Uterus (tissue), 4 donors: ENCODE measurements around the gene SH2B3. TPM values are rescaled to one million over a fixed set of nuclear protein-coding genes. Genes with fewer than 3 reads are reported as not detected.
"Not testable (repeated sequence)": the region's sequence is repeated elsewhere in the genome, so short reads cannot be mapped to it uniquely, and the experiment has no call there.

Source experiments
- DNase-seq, 2 donors: peaks; one replicate each; pipeline ENCODE4 v3.0.0-alpha.2; 2019 to 2020
- H3K27ac ChIP-seq, 2 donors: fragments of 200-600 bp; sonication (generic); 1 replicate in 1 of 2; 2 replicates in 1 of 2; pipeline ENCODE4 v1.5.1; 2016 to 2018
- H3K27me3 ChIP-seq, 2 donors: fragments of 200-600 bp; sonication (generic); one replicate each; pipeline ENCODE4 v1.5.1; 2018 to 2019; ENCODE audit warnings: control low read depth in 1 of 2
- H3K36me3 ChIP-seq, 2 donors: fragments of 200-600 bp; sonication (generic); one replicate each; pipeline ENCODE4 v1.5.1; 2019; ENCODE audit warnings: control low read depth in 1 of 2
- H3K4me1 ChIP-seq, 2 donors: fragments of 200-600 bp; sonication (generic); one replicate each; pipeline ENCODE4 v1.5.1; 2018 to 2019; ENCODE audit warnings: control low read depth in 1 of 2
- H3K4me3 ChIP-seq, 2 donors: fragments of 200-600 bp; sonication (generic); 1 replicate in 1 of 2; 2 replicates in 1 of 2; pipeline ENCODE4 v1.5.1; 2018 to 2019; ENCODE audit warnings: mild to moderate bottlenecking in 1 of 2
- H3K9me3 ChIP-seq, 2 donors: fragments of 200-600 bp; sonication (generic); one replicate each; pipeline ENCODE4 v1.5.1; 2019; ENCODE audit warnings: control low read depth in 1 of 2
- CTCF ChIP-seq, 4 experiments: fragments of 200-600 bp in 2 of 4; fragments of 450-650 bp in 2 of 4; sonication (generic) in 2 of 4; IDR thresholded peaks; one replicate each; pipeline ENCODE4 v1.5.1; 2016 to 2019; ENCODE audit warnings: antibody characterized with exemption in 4 of 4, mild to moderate bottlenecking in 2 of 4, moderate library complexity in 1 of 4
- POLR2A ChIP-seq, 2 donors: fragments of 450-650 bp; IDR thresholded peaks; one replicate each; pipeline ENCODE4 v1.6.1; 2016; ENCODE audit warnings: antibody characterized with exemption in 2 of 2, mild to moderate bottlenecking in 1 of 2, moderate library complexity in 1 of 2
- intact Hi-C: fragments of 100-400 bp; cut with DNase I; formaldehyde crosslinking; loops from one replicate; pipeline ENCODE4 v1.15.1; 2023; ENCODE audit warnings: low total_unique reads
- total RNA-seq, 4 donors: library from RNA; depleted of rRNA in 3 of 4; stranded (reverse); fragments of >200 nt in 3 of 4; gene quantifications; one replicate each; pipeline versions ENCODE4 v1.1.0 to v1.2.4, GENCODE V29; 2014 to 2023
- donor health status: DM: yes; HTN: yes; CAD: no.

Gene SH2B3
- total RNA-seq, 4 donors from 2014 or later: 11.8 to 31.3 (median 21.8) TPM

GRCh38 chr12:111458546-111459172 lies 52.9 kb downstream of the SH2B3 start:
- TF ChIP-seq CTCF (IDR thresholded peaks at IDR 0.05): no peak
- no peak for TF ChIP-seq POLR2A (IDR thresholded peaks at IDR 0.05)
- DNase-seq: no peak
- Histone ChIP-seq H3K27ac (no peak overlapping the region), H3K9me3 (no peaks in the 10 kb centered on the region), H3K4me3 (no peak overlapping the region), H3K36me3 (peaks cover 0 to 2% of the 10 kb centered on the region in 2 donors), H3K4me1 (no peaks in the 10 kb centered on the region), H3K27me3 (no peaks in the 10 kb centered on the region)
- intact Hi-C loops: no loop called here

GRCh38 chr12:111460111-111460510 lies 54.4 kb downstream of the SH2B3 start:
- H3K27ac ChIP-seq, intact Hi-C loops, DNase-seq, H3K4me1 ChIP-seq, H3K4me3 ChIP-seq, H3K36me3 ChIP-seq, H3K27me3 ChIP-seq, H3K9me3 ChIP-seq: not testable (repeated sequence)

- Histone ChIP-seq H3K27ac (no peak overlapping the region), H3K9me3 (no peaks in the 10 kb centered on the region), H3K4me3 (no peak overlapping the region), H3K27me3 (no peaks in the 10 kb centered on the region), H3K4me1 (no peaks in the 10 kb centered on the region), H3K36me3 (peaks cover 0 to 2% of the 10 kb centered on the region in 2 donors)
- DNase-seq: no peak
- intact Hi-C loops: no loop called here
- no peak for TF ChIP-seq CTCF (IDR thresholded peaks at IDR 0.05)
- TF ChIP-seq POLR2A (IDR thresholded peaks at IDR 0.05): no peak
Observed at GRCh38 chr12:111462210-111462769, 56.6 kb downstream of the SH2B3 start.

GRCh38 chr12:111467092-111467856 lies 61.6 kb downstream of the SH2B3 start:
- Histone ChIP-seq H3K4me3 (no peak overlapping the region), H3K9me3 (no peaks in the 10 kb centered on the region), H3K27ac (peak overlapping the region; percentile 28 to 54), H3K27me3 (no peaks in the 10 kb centered on the region), H3K36me3 (no peaks in the 10 kb centered on the region), H3K4me1 (no peaks in the 10 kb centered on the region)
- intact Hi-C loops: no loop called here
- TF ChIP-seq CTCF (IDR thresholded peaks at IDR 0.05) (no peak), POLR2A (IDR thresholded peaks at IDR 0.05) (no peak)
- DNase-seq: no peak

- H3K4me3 ChIP-seq: no peak overlapping the region
- intact Hi-C loops: no loop called here
- peak overlapping the region in 1 of 2 donors; percentile 54 for H3K27ac ChIP-seq
- no peaks in the 10 kb centered on the region for H3K4me1 ChIP-seq
- H3K9me3 ChIP-seq: no peaks in the 10 kb centered on the region
- TF ChIP-seq CTCF (IDR thresholded peaks at IDR 0.05) (no peak), POLR2A (IDR thresholded peaks at IDR 0.05) (no peak)
- no peaks in the 10 kb centered on the region for H3K27me3 ChIP-seq
- H3K36me3 ChIP-seq: no peaks in the 10 kb centered on the region
- no peak for DNase-seq
Observed at GRCh38 chr12:111467857-111468241, 62.1 kb downstream of the SH2B3 start.
